Hepatocyte (in vitro differentiated cells): Measurements from ENCODE around the gene SHISAL1. TPM values are rescaled to one million over a fixed set of nuclear protein-coding genes. Genes with fewer than 3 reads are reported as not detected.

Experiments
- DNase-seq: peaks from one replicate; pipeline ENCODE4 v3.0.0-alpha.2; 2016; ENCODE audit warnings: low spot score
- H2AFZ ChIP-seq: fragments of 200-600 bp; sonication (generic); 2 replicates; pipeline ENCODE4 v1.6.0; 2016; ENCODE audit warnings: antibody characterized with exemption, mild to moderate bottlenecking
- H3K27ac ChIP-seq: fragments of 200-600 bp; sonication (generic); 2 replicates; pipeline ENCODE4 v1.5.1; 2016; ENCODE audit warnings: mild to moderate bottlenecking
- H3K27me3 ChIP-seq: fragments of 200-600 bp; sonication (generic); 2 replicates; pipeline ENCODE4 v1.6.1; 2016
- H3K36me3 ChIP-seq: fragments of 200-600 bp; sonication (generic); replicated peaks from 2 replicates; pipeline ENCODE4 v1.5.1; 2016; ENCODE audit warnings: low read depth; ENCODE audit not compliant: insufficient read depth
- H3K4me1 ChIP-seq: fragments of 200-600 bp; sonication (generic); 2 replicates; pipeline ENCODE4 v1.5.1; 2016; ENCODE audit warnings: mild to moderate bottlenecking, moderate library complexity; ENCODE audit not compliant: insufficient read depth
- H3K4me2 ChIP-seq: fragments of 200-600 bp; sonication (generic); 2 replicates; pipeline ENCODE4 v1.6.0; 2016
- H3K4me3 ChIP-seq: fragments of 200-600 bp; sonication (generic); 2 replicates; pipeline ENCODE4 v1.5.1; 2016; ENCODE audit warnings: mild to moderate bottlenecking
- H3K79me2 ChIP-seq: fragments of 200-600 bp; sonication (generic); 2 replicates; pipeline ENCODE4 v1.6.0; 2017; ENCODE audit warnings: mild to moderate bottlenecking
- H3K9me2 ChIP-seq: fragments of 200-600 bp; sonication (generic); replicated peaks from 2 replicates; pipeline ENCODE4 v1.6.0; 2017; ENCODE audit warnings: mild to moderate bottlenecking; ENCODE audit not compliant: insufficient read depth
- H3K9me3 ChIP-seq: fragments of 200-600 bp; sonication (generic); 2 replicates; pipeline ENCODE4 v1.5.1; 2016; ENCODE audit warnings: low read depth, mild to moderate bottlenecking
- H4K20me1 ChIP-seq: fragments of 200-600 bp; sonication (generic); 2 replicates; pipeline ENCODE4 v1.6.0; 2016; ENCODE audit warnings: mild to moderate bottlenecking; ENCODE audit not compliant: insufficient read depth, poor library complexity, severe bottlenecking
- CTCF ChIP-seq: fragments of 200-600 bp; sonication (generic); IDR thresholded peaks from 2 replicates; pipeline ENCODE4 v1.5.1; 2016; ENCODE audit warnings: antibody characterized with exemption, mild to moderate bottlenecking; ENCODE audit not compliant: poor library complexity
- EZH2 ChIP-seq: fragments of 200-600 bp; sonication (generic); IDR thresholded peaks from 2 replicates; pipeline ENCODE4 v1.6.1; 2016; ENCODE audit warnings: antibody characterized with exemption, mild to moderate bottlenecking, borderline replicate concordance
- EZH2phosphoT487 ChIP-seq: fragments of 200-600 bp; sonication (generic); IDR thresholded peaks from one replicate; pipeline ENCODE4 v1.6.1; 2018; ENCODE audit warnings: antibody characterized with exemption, mild to moderate bottlenecking, low read depth, moderate library complexity; ENCODE audit not compliant: unreplicated experiment, severe bottlenecking
- WGBS: methylation state at CpG from one replicate; pipeline ENCODE4 v1.1.6; 2016; ENCODE audit warnings: low lambda C conversion rate; ENCODE audit errors: missing lambda C conversion rate; 5-methylcytosine and 5-hydroxymethylcytosine counted together
- polyA plus RNA-seq: library from polyadenylated mRNA; unstranded; fragments of >200 nt; fragmentation: Nextera tagmentation; extraction: Ambion mirVana; gene quantifications from 2 replicates; pipeline ENCODE4 v1.2.1, GENCODE V29; 2016
- total RNA-seq: library from RNA; depleted of rRNA; stranded (reverse); fragments of >200 nt; gene quantifications from 2 replicates; pipeline ENCODE4 v1.2.3, GENCODE V29; 2014

SHISAL1 gene
- total and polyA plus RNA-seq, 2 experiments from 2014 or later: 0.66 to 2.4 TPM

GRCh38 chr22:44213489-44214043 is 99.2 kb downstream of the SHISAL1 start:
- no peaks in the 10 kb centered on the region for H3K9me2 ChIP-seq
- no peak for TF ChIP-seq EZH2
- no peaks in the 10 kb centered on the region for H3K36me3 ChIP-seq
- H3K4me3 ChIP-seq: no peak overlapping the region
- no peak overlapping the region for H2AFZ ChIP-seq
- H3K4me1 ChIP-seq: peaks cover 6% of the 10 kb centered on the region
- 100% methylated on average over 3 of the region's 3 CpGs for WGBS
- no peak overlapping the region for H3K4me2 ChIP-seq
- no peak overlapping the region for H3K27ac ChIP-seq
- H4K20me1 ChIP-seq: no peaks in the 10 kb centered on the region
- H3K9me3 ChIP-seq: no peaks in the 10 kb centered on the region
- no peaks in the 10 kb centered on the region for H3K79me2 ChIP-seq
- peaks cover 2% of the 10 kb centered on the region for H3K27me3 ChIP-seq
- DNase-seq: no peak

GRCh38 chr22:44212936-44213335 is 99.8 kb downstream of the SHISAL1 start:
- Histone ChIP-seq H3K4me1 (peaks cover 6% of the 10 kb centered on the region), H3K9me2 (no peaks in the 10 kb centered on the region), H3K9me3 (no peaks in the 10 kb centered on the region), H3K27ac (no peak overlapping the region), H3K79me2 (no peaks in the 10 kb centered on the region), H2AFZ (no peak overlapping the region), H3K4me3 (no peak overlapping the region), H4K20me1 (no peaks in the 10 kb centered on the region), H3K27me3 (peaks cover 2% of the 10 kb centered on the region), H3K36me3 (no peaks in the 10 kb centered on the region), H3K4me2 (no peak overlapping the region)
- WGBS: 95% methylated on average over 1 of the region's 1 CpG
- no peak for TF ChIP-seq CTCF
- TF ChIP-seq EZH2: no peak
- no peak for TF ChIP-seq EZH2phosphoT487
- DNase-seq: no peak

- H2AFZ ChIP-seq: no peak overlapping the region
- H3K27me3 ChIP-seq: peaks cover 2% of the 10 kb centered on the region
- DNase-seq: no peak
- no peak overlapping the region for H3K4me3 ChIP-seq
- H3K9me3 ChIP-seq: no peaks in the 10 kb centered on the region
- peak overlapping the region; percentile 8 for H3K4me2 ChIP-seq
- no peaks in the 10 kb centered on the region for H4K20me1 ChIP-seq
- WGBS: 52% methylated on average over 12 of the region's 12 CpGs
- TF ChIP-seq EZH2phosphoT487 (no peak), CTCF (no peak)
- peaks cover 6% of the 10 kb centered on the region for H3K4me1 ChIP-seq
- H3K79me2 ChIP-seq: no peaks in the 10 kb centered on the region
- no peaks in the 10 kb centered on the region for H3K9me2 ChIP-seq
- H3K27ac ChIP-seq: peak overlapping the region; percentile 60
- H3K36me3 ChIP-seq: no peaks in the 10 kb centered on the region
Measured at GRCh38 chr22:44211946-44212930, 100.5 kb downstream of the SHISAL1 start.
